ENCODE results near the gene GAREM1.
"Not testable (repeated sequence)": the region's sequence is repeated elsewhere in the genome, so short reads cannot be mapped to it uniquely, and the experiment has no call there.

GAREM1 gene

GRCh38 chr18:32482117-32482516 is 11.4 kb upstream of the GAREM1 start:
- no peak for DNase-seq (ENCODE audit: low read depth)
- H3K4me3 ChIP-seq (ENCODE audit: low read depth, low read length) = no peak overlapping the region
- TF ChIP-seq CTCF (IDR thresholded peaks at IDR 0.05; ENCODE audit: low read depth, low read length, missing control alignments) = no peak

- no peak for TF ChIP-seq CTCF (IDR thresholded peaks at IDR 0.05; ENCODE audit: low read depth, low read length, missing control alignments)
- DNase-seq (ENCODE audit: low read depth) = no peak
- H3K4me3 ChIP-seq (ENCODE audit: low read depth, low read length) = no peak overlapping the region
These were observed 9.9 kb upstream of the GAREM1 start for GRCh38 chr18:32480581-32480980.

- no peak overlapping the region for H3K4me3 ChIP-seq (ENCODE audit: low read depth, low read length)
- DNase-seq (ENCODE audit: low read depth) = no peak
- TF ChIP-seq CTCF (IDR thresholded peaks at IDR 0.05; ENCODE audit: low read depth, low read length, missing control alignments) = no peak
These were observed 8.1 kb upstream of the GAREM1 start for GRCh38 chr18:32478807-32479206.

GRCh38 chr18:32478317-32478716 is 7.6 kb upstream of the GAREM1 start:
- H3K4me3 ChIP-seq (ENCODE audit: low read depth, low read length) = no peak overlapping the region
- TF ChIP-seq CTCF (IDR thresholded peaks at IDR 0.05; ENCODE audit: low read depth, low read length, missing control alignments) = no peak
- DNase-seq (ENCODE audit: low read depth) = no peak

- DNase-seq (ENCODE audit: low read depth) = no peak
- no peak for TF ChIP-seq CTCF (IDR thresholded peaks at IDR 0.05; ENCODE audit: low read depth, low read length, missing control alignments)
- H3K4me3 ChIP-seq (ENCODE audit: low read depth, low read length) = no peak overlapping the region
These were observed 5.4 kb upstream of the GAREM1 start for GRCh38 chr18:32476106-32476505.

- not testable (repeated sequence) for H3K4me3 ChIP-seq (ENCODE audit: low read depth, low read length); DNase-seq (ENCODE audit: low read depth)
These were observed 4.4 kb upstream of the GAREM1 start for GRCh38 chr18:32475069-32475468.

GRCh38 chr18:32473325-32473724 is 2.6 kb upstream of the GAREM1 start:
- no peak for DNase-seq (ENCODE audit: low read depth)
- no peak for TF ChIP-seq CTCF (IDR thresholded peaks at IDR 0.05; ENCODE audit: low read depth, low read length, missing control alignments)
- H3K4me3 ChIP-seq (ENCODE audit: low read depth, low read length) = no peak overlapping the region

GRCh38 chr18:32472841-32473240 is 2.2 kb upstream of the GAREM1 start:
- no peak overlapping the region for H3K4me3 ChIP-seq (ENCODE audit: low read depth, low read length)
- no peak for TF ChIP-seq CTCF (IDR thresholded peaks at IDR 0.05; ENCODE audit: low read depth, low read length, missing control alignments)
- DNase-seq (ENCODE audit: low read depth) = no peak

Measured in GM12864 (cell line).